ENCODE results near the gene KIT.

DNA sequence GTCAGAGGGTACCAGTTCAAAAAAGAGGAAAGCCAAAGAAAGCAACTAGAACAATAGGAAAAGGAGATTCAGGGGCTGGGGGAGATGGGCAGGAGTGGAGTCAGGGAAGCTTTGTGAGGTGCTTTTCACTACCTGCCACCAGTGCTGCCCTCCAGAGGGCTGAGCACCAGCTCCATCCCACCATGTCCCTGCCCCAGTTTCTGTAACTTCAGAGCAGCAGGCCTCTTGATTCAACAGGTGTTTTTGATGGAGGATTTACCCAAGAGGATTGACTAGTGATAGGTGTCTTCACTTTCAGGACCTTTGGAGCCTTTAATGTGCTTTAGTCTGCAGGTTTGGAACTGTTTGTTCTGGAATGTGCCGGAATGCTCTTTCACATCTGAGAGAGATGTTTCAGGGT is 12.1 kb downstream of the KIT start:
- TF ChIP-seq POLR2AphosphoS5 (IDR thresholded peaks at IDR 0.05; ENCODE audit: borderline replicate concordance, low read depth, low read length) (no peak), EZH2 (IDR thresholded peaks at IDR 0.05) (no peak)
